ENCODE data around the gene CDH20. TPM values are rescaled to one million over a fixed set of nuclear protein-coding genes. Genes with fewer than 3 reads are reported as not detected.

The CDH20 gene
- polyA plus RNA-seq, 1 donor (not counting 4 experiments of a cell fraction or from before 2014, with no cell fraction given) = not detected

DNA sequence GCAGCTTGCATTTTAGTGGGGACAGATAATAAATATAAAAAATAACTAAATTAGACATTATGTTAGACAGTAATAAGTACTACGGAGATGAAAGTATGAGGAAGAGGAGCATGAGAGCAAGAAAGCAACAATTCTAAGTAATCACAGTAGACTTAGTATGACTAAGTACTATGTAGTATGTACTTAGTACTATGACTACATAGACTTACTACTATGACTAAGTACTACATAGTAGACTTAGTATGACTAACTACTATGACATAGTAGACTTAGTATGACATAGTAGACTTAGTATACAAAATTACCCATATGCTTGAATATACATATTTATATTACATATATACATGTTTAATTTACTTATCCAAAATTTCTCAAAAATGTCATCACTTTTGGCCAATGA is 29.3 kb downstream of the CDH20 start:
- dilution Hi-C loops (cut with MboI; ENCODE audit: extremely low pct_ligation_motif_present, low sequenced_read_pairs) = no loop called here

DNA sequence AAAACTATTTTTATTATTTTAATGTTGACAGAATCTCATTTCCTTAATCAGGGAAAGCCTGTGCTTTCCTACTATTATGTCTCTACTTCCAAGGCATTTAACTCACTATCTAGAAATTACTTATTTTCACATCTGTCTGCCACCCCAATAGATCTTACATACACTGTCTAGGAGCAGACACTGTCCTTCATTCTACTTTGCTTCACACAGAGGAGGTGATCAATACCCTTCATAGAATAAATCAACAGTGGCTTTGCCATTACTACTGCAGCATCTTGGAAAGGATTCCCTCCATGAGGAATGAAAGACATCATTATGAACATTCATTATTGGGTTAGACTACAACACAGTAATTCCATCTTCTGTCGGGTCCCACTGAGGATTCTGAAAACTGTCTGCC is 31.7 kb downstream of the CDH20 start:
- Histone ChIP-seq H3K27ac (ENCODE audit: control insufficient read depth, insufficient read depth, low read length) (no peak overlapping the region), H3K9ac (ENCODE audit: control insufficient read depth, extremely low read depth, insufficient read depth, low read length) (no peak overlapping the region), H3K4me3 (ENCODE audit: control insufficient read depth in 2 of 3, extremely low read depth in 1 of 3, insufficient read depth in 2 of 3, low read depth in 1 of 3, low read length in 3 of 3) (no peak overlapping the region), H2AFZ (ENCODE audit: control insufficient read depth, low read length) (no peak overlapping the region), H3K27me3 (ENCODE audit: control insufficient read depth, extremely low read depth, insufficient read depth, low read length) (no peaks in the 10 kb centered on the region), H3K9me1 (ENCODE audit: control insufficient read depth, extremely low read depth, insufficient read depth, low read length) (no peaks in the 10 kb centered on the region), H3K4me1 (ENCODE audit: control insufficient read depth, extremely low read depth, insufficient read depth, low read length) (no peaks in the 10 kb centered on the region), H3K79me2 (ENCODE audit: control insufficient read depth, insufficient read depth, low read length) (no peaks in the 10 kb centered on the region), H3K4me2 (ENCODE audit: control insufficient read depth, extremely low read depth, insufficient read depth, low read depth, low read length) (no peak overlapping the region), H3K36me3 (ENCODE audit: control insufficient read depth in 2 of 2, extremely low read depth in 1 of 2, insufficient read depth in 2 of 2, low read length in 2 of 2) (no peaks in the 10 kb centered on the region), H4K20me1 (ENCODE audit: control insufficient read depth, extremely low read depth, insufficient read depth, low read length) (no peaks in the 10 kb centered on the region), H3K9me3 (ENCODE audit: control insufficient read depth, low read depth, low read length) (no peaks in the 10 kb centered on the region)
- TF ChIP-seq, protein P1, sequence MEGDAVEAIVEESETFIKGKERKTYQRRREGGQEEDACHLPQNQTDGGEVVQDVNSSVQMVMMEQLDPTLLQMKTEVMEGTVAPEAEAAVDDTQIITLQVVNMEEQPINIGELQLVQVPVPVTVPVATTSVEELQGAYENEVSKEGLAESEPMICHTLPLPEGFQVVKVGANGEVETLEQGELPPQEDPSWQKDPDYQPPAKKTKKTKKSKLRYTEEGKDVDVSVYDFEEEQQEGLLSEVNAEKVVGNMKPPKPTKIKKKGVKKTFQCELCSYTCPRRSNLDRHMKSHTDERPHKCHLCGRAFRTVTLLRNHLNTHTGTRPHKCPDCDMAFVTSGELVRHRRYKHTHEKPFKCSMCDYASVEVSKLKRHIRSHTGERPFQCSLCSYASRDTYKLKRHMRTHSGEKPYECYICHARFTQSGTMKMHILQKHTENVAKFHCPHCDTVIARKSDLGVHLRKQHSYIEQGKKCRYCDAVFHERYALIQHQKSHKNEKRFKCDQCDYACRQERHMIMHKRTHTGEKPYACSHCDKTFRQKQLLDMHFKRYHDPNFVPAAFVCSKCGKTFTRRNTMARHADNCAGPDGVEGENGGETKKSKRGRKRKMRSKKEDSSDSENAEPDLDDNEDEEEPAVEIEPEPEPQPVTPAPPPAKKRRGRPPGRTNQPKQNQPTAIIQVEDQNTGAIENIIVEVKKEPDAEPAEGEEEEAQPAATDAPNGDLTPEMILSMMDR (optimal IDR thresholded peaks at IDR 0.05 in 1 of 3, IDR thresholded peaks at IDR 0.05 in 1 of 3, conservative IDR thresholded peaks at IDR 0.05 in 1 of 3; ENCODE audit: extremely low read depth in 1 of 3, insufficient read depth in 2 of 3, low read length in 3 of 3) = no peak
- no peak for TF ChIP-seq EZH2 (IDR thresholded peaks at IDR 0.05; ENCODE audit: low read length)
- dilution Hi-C loops (cut with MboI; ENCODE audit: extremely low pct_ligation_motif_present, low sequenced_read_pairs) = no loop called here
- no peak for DNase-seq (ENCODE audit: low read depth, low spot score)
- FAIRE-seq = no peak

More for the DNA sequence above, 29.3 kb downstream of the CDH20 start:
- no peaks in the 10 kb centered on the region for H3K9me3 ChIP-seq (ENCODE audit: control insufficient read depth, low read depth, low read length)
- no peak overlapping the region for H3K4me3 ChIP-seq (ENCODE audit: control insufficient read depth in 2 of 3, extremely low read depth in 1 of 3, insufficient read depth in 2 of 3, low read depth in 1 of 3, low read length in 3 of 3)
- H3K9ac ChIP-seq (ENCODE audit: control insufficient read depth, extremely low read depth, insufficient read depth, low read length) = no peak overlapping the region
- H3K27me3 ChIP-seq (ENCODE audit: control insufficient read depth, extremely low read depth, insufficient read depth, low read length) = no peaks in the 10 kb centered on the region
- H3K4me2 ChIP-seq (ENCODE audit: control insufficient read depth, extremely low read depth, insufficient read depth, low read depth, low read length) = no peak overlapping the region
- H2AFZ ChIP-seq (ENCODE audit: control insufficient read depth, low read length) = no peak overlapping the region
- no peaks in the 10 kb centered on the region for H4K20me1 ChIP-seq (ENCODE audit: control insufficient read depth, extremely low read depth, insufficient read depth, low read length)
- no peak overlapping the region for H3K27ac ChIP-seq (ENCODE audit: control insufficient read depth, insufficient read depth, low read length)
- FAIRE-seq = no peak
- no peaks in the 10 kb centered on the region for H3K4me1 ChIP-seq (ENCODE audit: control insufficient read depth, extremely low read depth, insufficient read depth, low read length)
- no peaks in the 10 kb centered on the region for H3K36me3 ChIP-seq (ENCODE audit: control insufficient read depth in 2 of 2, extremely low read depth in 1 of 2, insufficient read depth in 2 of 2, low read length in 2 of 2)
- no peaks in the 10 kb centered on the region for H3K79me2 ChIP-seq (ENCODE audit: control insufficient read depth, insufficient read depth, low read length)
- TF ChIP-seq, protein P1 (optimal IDR thresholded peaks at IDR 0.05 in 1 of 3, IDR thresholded peaks at IDR 0.05 in 1 of 3, conservative IDR thresholded peaks at IDR 0.05 in 1 of 3; ENCODE audit: extremely low read depth in 1 of 3, insufficient read depth in 2 of 3, low read length in 3 of 3) = no peak
- TF ChIP-seq EZH2 (IDR thresholded peaks at IDR 0.05; ENCODE audit: low read length) = no peak
- no peak for DNase-seq (ENCODE audit: low read depth, low spot score)
- no peaks in the 10 kb centered on the region for H3K9me1 ChIP-seq (ENCODE audit: control insufficient read depth, extremely low read depth, insufficient read depth, low read length)
